ENCODE results near the gene INAFM1.

- TF ChIP-seq, protein P1, sequence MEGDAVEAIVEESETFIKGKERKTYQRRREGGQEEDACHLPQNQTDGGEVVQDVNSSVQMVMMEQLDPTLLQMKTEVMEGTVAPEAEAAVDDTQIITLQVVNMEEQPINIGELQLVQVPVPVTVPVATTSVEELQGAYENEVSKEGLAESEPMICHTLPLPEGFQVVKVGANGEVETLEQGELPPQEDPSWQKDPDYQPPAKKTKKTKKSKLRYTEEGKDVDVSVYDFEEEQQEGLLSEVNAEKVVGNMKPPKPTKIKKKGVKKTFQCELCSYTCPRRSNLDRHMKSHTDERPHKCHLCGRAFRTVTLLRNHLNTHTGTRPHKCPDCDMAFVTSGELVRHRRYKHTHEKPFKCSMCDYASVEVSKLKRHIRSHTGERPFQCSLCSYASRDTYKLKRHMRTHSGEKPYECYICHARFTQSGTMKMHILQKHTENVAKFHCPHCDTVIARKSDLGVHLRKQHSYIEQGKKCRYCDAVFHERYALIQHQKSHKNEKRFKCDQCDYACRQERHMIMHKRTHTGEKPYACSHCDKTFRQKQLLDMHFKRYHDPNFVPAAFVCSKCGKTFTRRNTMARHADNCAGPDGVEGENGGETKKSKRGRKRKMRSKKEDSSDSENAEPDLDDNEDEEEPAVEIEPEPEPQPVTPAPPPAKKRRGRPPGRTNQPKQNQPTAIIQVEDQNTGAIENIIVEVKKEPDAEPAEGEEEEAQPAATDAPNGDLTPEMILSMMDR (IDR thresholded peaks at IDR 0.05): peak; percentile 85
- TF ChIP-seq, protein P2, sequence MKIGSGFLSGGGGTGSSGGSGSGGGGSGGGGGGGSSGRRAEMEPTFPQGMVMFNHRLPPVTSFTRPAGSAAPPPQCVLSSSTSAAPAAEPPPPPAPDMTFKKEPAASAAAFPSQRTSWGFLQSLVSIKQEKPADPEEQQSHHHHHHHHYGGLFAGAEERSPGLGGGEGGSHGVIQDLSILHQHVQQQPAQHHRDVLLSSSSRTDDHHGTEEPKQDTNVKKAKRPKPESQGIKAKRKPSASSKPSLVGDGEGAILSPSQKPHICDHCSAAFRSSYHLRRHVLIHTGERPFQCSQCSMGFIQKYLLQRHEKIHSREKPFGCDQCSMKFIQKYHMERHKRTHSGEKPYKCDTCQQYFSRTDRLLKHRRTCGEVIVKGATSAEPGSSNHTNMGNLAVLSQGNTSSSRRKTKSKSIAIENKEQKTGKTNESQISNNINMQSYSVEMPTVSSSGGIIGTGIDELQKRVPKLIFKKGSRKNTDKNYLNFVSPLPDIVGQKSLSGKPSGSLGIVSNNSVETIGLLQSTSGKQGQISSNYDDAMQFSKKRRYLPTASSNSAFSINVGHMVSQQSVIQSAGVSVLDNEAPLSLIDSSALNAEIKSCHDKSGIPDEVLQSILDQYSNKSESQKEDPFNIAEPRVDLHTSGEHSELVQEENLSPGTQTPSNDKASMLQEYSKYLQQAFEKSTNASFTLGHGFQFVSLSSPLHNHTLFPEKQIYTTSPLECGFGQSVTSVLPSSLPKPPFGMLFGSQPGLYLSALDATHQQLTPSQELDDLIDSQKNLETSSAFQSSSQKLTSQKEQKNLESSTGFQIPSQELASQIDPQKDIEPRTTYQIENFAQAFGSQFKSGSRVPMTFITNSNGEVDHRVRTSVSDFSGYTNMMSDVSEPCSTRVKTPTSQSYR (CRISPR knock-in tag; IDR thresholded peaks at IDR 0.05): no peak
- TF ChIP-seq ZNF423 (CRISPR knock-in tag; IDR thresholded peaks at IDR 0.05) (no peak), GRHL2 (CRISPR knock-in tag; IDR thresholded peaks at IDR 0.05; ENCODE audit: insufficient replicate concordance, severe bottlenecking) (no peak), ESRRA (CRISPR knock-in tag; IDR thresholded peaks at IDR 0.05; ENCODE audit: borderline replicate concordance) (no peak)
- TF ChIP-seq, protein P3, sequence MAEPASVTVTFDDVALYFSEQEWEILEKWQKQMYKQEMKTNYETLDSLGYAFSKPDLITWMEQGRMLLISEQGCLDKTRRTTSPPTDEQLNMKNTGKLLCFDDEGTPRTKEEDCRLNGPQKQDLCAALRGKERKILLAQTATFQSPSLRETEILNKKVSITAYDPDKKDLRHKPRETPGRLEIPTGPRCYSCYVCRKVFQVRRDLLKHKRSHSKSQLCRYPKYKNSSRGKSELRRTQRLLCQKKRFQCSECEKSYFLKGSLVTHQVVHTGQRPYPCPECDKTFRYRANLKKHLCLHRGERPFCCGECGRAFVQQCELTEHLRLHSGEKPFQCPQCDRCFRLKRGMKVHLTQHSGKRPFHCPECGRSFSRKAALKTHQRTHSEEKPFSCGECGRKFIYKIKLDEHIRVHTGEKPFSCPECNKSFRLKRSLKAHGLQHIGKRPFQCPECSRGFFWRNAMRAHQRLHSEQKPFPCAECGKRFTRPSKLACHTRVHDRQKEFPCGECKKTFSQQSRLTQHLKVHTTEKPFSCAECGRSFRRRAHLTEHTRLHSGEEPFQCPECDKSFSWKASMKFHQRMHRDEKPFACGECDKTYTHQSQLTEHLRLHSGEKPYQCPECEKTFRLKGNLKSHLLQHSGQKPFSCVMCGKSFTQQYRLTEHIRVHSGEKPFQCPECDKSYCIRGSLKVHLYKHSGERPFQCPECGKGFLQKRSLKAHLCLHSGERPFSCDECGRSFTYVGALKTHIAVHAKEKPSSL (CRISPR knock-in tag; conservative IDR thresholded peaks at IDR 0.05): no peak
- TF ChIP-seq, protein P4, sequence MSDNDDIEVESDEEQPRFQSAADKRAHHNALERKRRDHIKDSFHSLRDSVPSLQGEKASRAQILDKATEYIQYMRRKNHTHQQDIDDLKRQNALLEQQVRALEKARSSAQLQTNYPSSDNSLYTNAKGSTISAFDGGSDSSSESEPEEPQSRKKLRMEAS (CRISPR knock-in tag; IDR thresholded peaks at IDR 0.05): no peak
These were observed 9.7 kb downstream of the INAFM1 start for GRCh38 chr19:47284324-47284899.

Data from WTC11 (cell line).